GM21619 (cell line): ENCODE data around the gene SNAPC2.

Source experiments
- ATAC-seq: cut with Tn5 transposase; IDR thresholded peaks from one replicate; pipeline ENCODE4 v1.9.1; 2021; ENCODE audit not compliant: unreplicated experiment

The SNAPC2 gene

GRCh38 chr19:7965921-7966665 is 46.0 kb downstream of the SNAPC2 start:
- no peak for ATAC-seq

GRCh38 chr19:7968008-7968795 is 48.1 kb downstream of the SNAPC2 start:
- no peak for ATAC-seq

GRCh38 chr19:7968796-7969554 is 48.8 kb downstream of the SNAPC2 start:
- no peak for ATAC-seq

- no peak for ATAC-seq
Observed at GRCh38 chr19:7969555-7969939, 49.4 kb downstream of the SNAPC2 start.

GRCh38 chr19:7970716-7971448 is 50.7 kb downstream of the SNAPC2 start:
- no peak for ATAC-seq

- ATAC-seq = no peak
Observed at GRCh38 chr19:7971553-7972520, 51.7 kb downstream of the SNAPC2 start.
